GM10847 (cell line): ENCODE results near the gene ATP1A4.

Experiments
- POLR2A ChIP-seq: IDR thresholded peaks from 2 replicates; pipeline ENCODE4 v1.6.1; 2011; ENCODE audit not compliant: insufficient read length; ENCODE audit errors: extremely low read depth

Gene ATP1A4

DNA sequence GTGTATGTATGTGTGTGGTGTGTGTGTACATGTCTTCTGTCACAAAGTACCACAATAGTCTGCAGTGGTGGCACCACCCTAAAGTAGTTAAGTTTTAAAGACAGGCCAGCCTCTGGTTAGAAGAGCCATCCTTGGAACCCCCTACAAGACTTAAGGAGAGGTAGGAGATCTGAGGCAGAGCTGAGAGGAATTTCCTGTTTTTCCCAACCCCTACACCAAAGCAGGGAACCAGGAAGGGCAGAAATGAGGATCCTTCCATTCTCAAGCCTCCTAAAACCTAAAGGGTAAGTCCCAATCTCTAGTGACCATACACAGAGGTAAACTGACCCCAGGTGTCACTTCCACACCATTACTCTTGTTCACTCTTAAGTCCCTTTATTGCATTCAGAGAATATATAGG, 64.9 kb downstream of the ATP1A4 start:
- TF ChIP-seq POLR2A, result no peak

DNA sequence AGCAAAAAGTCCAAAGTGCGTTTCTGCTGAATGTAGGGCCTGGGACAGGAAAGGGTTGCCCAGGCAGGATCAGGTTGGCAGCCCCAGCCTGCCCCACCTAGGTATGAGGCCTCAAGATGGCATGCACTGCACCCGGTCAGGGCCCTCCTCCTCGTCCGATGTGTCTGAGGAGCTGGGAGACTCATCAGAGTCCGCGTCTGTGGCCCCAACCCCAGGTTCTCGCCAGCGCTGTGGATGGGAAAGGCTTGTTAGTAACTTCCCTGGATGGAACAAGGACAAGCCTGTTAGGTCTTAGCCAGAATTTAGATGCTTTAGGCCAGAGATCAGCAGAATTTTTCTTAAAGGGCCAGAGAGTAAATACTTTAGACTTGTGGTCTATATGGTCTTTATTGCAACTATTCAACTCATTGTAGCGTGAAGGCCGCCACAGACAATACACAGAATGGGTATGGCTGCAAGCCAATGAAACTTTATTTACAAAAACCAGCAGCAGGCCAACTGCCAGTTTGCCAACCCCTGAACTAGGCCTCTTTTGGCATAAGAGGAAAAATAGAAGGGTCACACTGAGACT, 66.2 kb downstream of the ATP1A4 start:
- TF ChIP-seq POLR2A, result no peak

DNA sequence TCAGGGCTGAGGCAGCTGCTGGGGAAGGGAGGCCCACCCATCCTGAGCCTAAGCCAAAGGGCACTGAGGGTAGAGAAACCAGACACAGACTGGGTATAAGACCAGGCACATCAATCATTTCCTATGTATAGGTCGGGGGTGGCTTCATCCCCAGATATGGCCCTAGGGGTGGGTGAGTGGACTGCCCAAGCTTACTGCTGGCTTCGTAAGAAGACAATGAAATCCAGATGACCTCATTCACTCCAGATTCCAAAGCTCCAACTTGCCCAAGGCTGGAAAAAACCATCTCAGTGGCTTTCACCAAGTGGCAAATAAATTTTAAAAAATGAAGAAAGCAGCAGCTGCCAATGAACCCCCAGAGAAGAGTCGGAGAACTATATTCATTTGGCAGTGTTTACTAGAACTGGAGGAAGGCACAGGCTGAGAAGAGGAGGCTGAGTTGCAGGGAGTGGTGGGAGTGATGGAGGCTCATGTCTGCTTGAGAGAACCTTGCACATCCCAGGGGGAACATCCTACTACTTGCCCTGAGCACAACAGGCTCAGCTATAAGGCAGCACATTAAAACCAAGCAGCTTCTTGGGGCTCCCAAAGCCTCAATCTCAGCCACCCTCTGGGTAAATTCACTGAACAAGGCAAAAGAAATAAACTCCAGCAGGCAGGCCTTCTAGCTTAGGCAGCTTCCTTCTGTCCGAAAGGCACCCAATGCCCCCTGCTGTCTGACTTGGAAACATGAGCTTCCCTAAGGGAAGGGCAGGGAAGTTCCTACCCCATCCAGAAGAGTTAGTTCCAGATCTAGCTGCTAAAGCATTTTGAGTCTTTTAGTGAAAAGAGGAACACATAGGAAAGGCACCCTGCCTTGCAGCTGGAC, 67.9 kb downstream of the ATP1A4 start:
- no peak for TF ChIP-seq POLR2A

DNA sequence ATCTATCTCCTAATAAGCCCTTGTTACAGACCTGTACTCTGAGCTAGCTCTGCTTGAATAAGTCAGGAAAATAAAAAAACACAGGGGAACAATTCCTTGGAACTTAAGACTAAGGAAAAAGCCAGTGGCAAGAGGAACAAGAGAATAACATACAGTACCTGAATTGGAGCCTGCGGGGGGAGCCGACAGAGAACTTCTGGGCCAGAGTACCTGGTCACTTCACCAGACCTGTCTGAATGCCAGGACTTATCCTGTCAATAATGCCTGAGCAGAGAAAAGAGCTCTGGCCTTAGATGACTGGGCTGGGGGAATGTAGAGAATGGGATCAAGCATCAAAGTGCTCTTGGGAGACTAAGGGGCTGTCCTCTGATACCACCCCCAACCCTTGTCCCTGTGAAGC, 68.9 kb downstream of the ATP1A4 start:
- TF ChIP-seq POLR2A, result no peak

DNA sequence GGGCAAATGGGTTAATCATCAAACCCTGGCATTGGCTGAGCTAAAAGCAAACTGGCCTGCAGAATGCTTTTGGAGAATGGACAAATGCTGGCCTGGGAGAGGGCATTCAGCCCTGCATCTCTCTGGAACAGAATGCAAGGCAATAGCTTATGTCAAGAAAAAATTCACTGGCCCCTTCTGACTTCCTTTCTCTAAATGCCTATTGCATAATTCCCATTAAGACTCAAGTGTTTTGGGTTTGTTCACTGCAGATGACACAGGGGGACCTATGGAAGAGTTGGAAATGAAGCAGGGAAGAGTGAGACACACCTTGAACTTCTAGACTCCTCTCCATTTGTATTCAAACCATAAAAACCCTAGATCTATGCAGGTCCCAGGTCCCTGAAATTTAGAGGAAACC, 69.7 kb downstream of the ATP1A4 start:
- TF ChIP-seq POLR2A, result no peak

DNA sequence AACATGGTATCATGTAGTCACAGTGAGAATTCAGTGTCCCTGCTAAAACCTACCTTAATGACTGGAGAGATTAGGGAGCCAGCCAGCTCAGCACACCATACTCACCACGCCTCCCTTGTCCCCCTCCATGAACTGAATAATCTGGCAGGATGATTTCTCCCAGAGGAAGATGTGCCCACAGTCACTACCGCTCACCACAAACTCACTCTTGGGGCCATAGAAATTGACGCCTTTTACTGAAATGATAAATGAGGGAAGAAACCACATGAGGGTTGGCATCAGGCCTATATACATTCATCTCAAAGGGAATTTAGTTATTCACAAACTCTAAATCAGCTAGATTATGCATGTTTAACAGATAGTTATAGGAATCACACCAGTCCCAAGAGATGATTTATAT, 71.1 kb downstream of the ATP1A4 start:
- TF ChIP-seq POLR2A, result no peak

DNA sequence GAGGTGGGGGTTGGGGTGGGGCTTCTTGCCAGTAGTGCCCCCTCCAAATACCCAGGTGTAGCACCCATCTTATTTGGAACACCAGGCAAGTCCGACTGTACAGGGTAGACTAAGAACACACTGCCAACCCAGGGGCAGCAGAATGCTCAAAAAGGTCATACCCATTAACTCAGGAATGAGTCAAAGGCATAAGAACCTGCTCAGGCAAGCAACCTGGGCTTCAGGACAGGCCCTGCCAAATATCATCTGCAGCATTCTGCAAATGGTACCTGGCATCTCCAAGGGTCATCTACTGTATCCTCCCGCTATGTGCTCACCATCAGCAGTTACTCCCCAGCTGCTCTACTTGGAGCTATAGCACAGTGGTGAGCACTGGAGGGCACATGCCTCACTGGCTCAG, 73.2 kb downstream of the ATP1A4 start:
- TF ChIP-seq POLR2A, result no peak

DNA sequence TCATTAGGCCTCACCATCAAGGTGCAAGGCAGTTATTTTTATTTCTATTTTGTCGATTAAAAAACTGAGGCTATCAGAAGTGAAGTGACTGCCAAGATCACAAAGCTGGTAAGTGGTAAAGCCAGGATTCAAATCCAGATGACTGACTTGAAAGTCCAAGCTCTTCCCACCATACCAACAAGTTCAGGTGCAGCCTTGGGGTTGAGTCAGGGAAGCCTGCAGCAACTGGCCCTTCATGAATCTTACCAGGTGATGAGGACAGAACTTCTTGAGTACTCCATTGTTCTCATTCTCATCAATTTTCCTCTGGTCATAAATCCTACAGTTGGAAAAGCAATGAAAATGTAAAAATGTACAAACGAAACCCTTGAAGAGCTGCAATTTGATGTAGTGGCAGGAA, 73.9 kb downstream of the ATP1A4 start:
- no peak for TF ChIP-seq POLR2A

DNA sequence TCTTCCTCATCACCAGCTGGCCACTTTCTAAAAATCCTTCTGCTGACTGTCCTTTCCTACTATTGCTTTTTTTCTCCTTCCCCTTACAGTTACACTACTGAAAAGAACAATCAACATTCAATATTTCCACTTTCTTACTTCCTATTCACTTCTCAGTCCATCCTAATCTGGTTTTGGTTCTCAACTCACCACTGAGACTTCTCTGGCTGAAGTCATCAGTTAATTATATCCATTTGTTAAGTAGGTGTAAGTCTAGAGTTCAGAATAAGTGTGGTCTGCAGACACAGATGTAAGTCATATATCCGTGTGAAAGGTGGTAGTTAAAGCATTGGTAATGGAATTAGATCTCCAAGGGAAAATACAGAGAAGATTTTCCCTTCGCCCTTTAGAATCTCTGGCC, 75.2 kb downstream of the ATP1A4 start:
- no peak for TF ChIP-seq POLR2A

DNA sequence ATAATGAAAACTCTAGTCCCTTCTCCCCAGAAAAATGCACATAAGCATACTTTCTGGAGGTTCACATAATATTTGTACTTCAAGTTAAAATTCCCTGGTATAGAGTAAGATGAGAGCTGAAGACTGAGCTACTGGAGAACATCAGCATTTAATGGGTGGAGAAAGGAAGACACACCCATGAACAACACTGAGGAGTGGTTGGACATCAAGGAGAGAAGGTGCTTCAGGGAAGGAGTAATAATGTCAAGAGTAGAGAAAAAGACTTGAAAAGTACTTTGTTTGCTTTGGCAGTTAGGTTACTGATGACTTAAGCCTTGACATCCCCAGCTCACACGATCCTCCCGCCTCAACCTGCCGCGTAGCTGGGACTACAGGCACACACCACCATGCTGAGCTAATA, 75.6 kb downstream of the ATP1A4 start:
- no peak for TF ChIP-seq POLR2A

DNA sequence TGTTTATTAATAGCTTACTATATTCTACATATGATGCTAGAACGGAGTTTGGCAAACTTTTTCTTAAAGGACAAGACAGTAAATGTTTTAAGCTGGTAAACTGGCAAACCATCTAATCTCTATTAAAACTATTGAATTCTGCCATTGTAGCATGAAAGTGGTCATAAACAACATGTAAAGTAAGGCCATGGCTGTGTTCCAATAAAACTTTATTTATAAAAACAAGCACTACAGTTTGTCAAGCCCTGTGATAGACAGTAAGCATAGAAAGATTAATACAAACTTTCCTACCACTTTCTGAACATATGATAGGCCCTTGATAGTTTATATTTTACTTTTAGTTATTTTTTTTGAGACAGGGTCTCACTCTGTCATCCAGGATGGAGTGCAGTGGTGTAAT, 76.2 kb downstream of the ATP1A4 start:
- no peak for TF ChIP-seq POLR2A

DNA sequence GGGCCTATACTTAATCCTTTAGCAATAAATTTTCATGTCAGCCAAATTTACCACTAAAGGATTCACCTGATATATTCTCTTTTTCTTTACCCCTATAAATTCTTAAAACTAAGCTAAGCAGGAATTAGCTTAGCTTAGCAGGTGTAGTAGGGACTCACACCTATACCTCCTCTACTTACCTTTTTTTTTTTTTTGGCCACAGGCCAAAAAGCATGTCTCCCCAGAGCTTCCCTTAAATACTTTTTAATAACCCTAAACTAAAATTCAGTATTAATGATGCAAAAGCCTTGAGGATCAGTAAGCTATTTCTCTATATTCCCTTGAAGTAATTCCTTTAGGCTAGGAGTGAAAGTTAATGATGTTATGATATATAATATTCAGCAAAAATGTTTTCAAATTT, 77.0 kb downstream of the ATP1A4 start:
- TF ChIP-seq POLR2A, result no peak

DNA sequence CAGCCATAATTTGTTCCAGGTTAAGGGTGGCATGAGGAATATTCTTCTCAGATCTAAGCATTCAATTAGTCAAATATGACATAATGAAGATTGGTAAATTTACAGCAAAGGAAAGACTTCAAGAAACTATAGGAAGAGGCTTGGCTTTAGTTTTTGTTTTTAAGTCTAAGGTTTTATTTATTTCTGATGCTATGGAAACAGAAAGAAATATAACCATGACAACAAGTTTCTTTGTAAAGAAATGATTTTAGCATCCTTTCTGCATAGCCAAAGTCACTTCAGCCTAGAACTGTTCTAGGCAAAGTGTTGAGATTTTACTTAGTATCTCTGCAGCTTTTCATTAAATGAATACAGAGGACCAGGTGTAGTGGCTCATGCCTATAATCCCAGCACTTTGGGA, 81.5 kb downstream of the ATP1A4 start:
- no peak for TF ChIP-seq POLR2A
